ENCODE data around the gene SLC17A9. TPM values are rescaled to one million over a fixed set of nuclear protein-coding genes. Genes with fewer than 3 reads are reported as not detected.

SLC17A9 gene
- total RNA-seq, 2 experiments from 2014 or later: 11.6 to 12.6 TPM

GRCh38 chr20:62911701-62912280 is 40.7 kb upstream of the SLC17A9 start:
- Mint-ChIP-seq H3K9me3 (no peaks in the 10 kb centered on the region), H3K4me1 (peaks cover 45% of the 10 kb centered on the region), H3K4me3 (no peak overlapping the region), H3K27ac (no peak overlapping the region), H3K27me3 (no peaks in the 10 kb centered on the region), H3K36me3 (ENCODE audit: low read depth) (peaks cover 55% of the 10 kb centered on the region)
- no peak for DNase-seq
- POLR2A ChIA-PET: no interaction called here
- CTCF ChIA-PET: interaction anchor here (0.7 to 1.6 kb wide), 6 partner anchors 9 to 19 kb away, joined by 3 to 4 read pairs (median 3); no protein-coding TSS in a partner anchor

- Mint-ChIP-seq H3K27ac (no peak overlapping the region), H3K4me3 (no peak overlapping the region), H3K27me3 (no peaks in the 10 kb centered on the region), H3K36me3 (ENCODE audit: low read depth) (peaks cover 50% of the 10 kb centered on the region), H3K9me3 (no peaks in the 10 kb centered on the region), H3K4me1 (peaks cover 54% of the 10 kb centered on the region)
- ChIA-PET CTCF (interaction anchor here (1.1 to 1.6 kb wide), 3 partner anchors 14 to 41 kb away, joined by 3 read pairs; no protein-coding TSS in a partner anchor), POLR2A (interaction anchor here (0.7 kb wide), 1 partner anchor 102 kb away, joined by 5 read pairs; no protein-coding TSS in a partner anchor)
- DNase-seq: no peak
Observed at GRCh38 chr20:62913043-62913630, 39.4 kb upstream of the SLC17A9 start.

- no peak for DNase-seq
- Mint-ChIP-seq H3K9me3 (no peaks in the 10 kb centered on the region), H3K4me1 (peaks cover 60% of the 10 kb centered on the region), H3K4me3 (no peak overlapping the region), H3K27ac (no peak overlapping the region), H3K27me3 (no peaks in the 10 kb centered on the region), H3K36me3 (ENCODE audit: low read depth) (peaks cover 43% of the 10 kb centered on the region)
- CTCF ChIA-PET: interaction anchor here (1.2 to 1.6 kb wide), 4 partner anchors 8 to 58 kb away, joined by 3 to 4 read pairs (median 3); no protein-coding TSS in a partner anchor
- POLR2A ChIA-PET: interaction anchor here (0.7 kb wide), 1 partner anchor 11 kb away, joined by 3 read pairs; no protein-coding TSS in a partner anchor
Observed at GRCh38 chr20:62914436-62914835, 38.1 kb upstream of the SLC17A9 start.

GRCh38 chr20:62914970-62915457 is 37.5 kb upstream of the SLC17A9 start:
- Mint-ChIP-seq H3K4me3 (peak overlapping the region; percentile 24), H3K27me3 (no peaks in the 10 kb centered on the region), H3K27ac (peak overlapping the region; percentile 71), H3K36me3 (ENCODE audit: low read depth) (peaks cover 40% of the 10 kb centered on the region), H3K4me1 (peaks cover 62% of the 10 kb centered on the region), H3K9me3 (no peaks in the 10 kb centered on the region)
- POLR2A ChIA-PET: interaction anchor here (0.7 kb wide), 1 partner anchor 11 kb away, joined by 3 read pairs; no protein-coding TSS in a partner anchor
- DNase-seq: peak; percentile 51
- CTCF ChIA-PET: interaction anchor here (1.2 to 1.6 kb wide), 3 partner anchors 9 to 58 kb away, joined by 3 to 4 read pairs (median 3); no protein-coding TSS in a partner anchor

- CTCF ChIA-PET: interaction anchor here (1.6 kb wide), 2 partner anchors 8 to 13 kb away, joined by 3 to 7 read pairs; no protein-coding TSS in a partner anchor
Observed at GRCh38 chr20:62916703-62917476, 35.6 kb upstream of the SLC17A9 start.

GRCh38 chr20:62917720-62918119 is 34.8 kb upstream of the SLC17A9 start:
- Mint-ChIP-seq H3K36me3 (ENCODE audit: low read depth) (peaks cover 24% of the 10 kb centered on the region), H3K4me1 (peaks cover 77% of the 10 kb centered on the region), H3K4me3 (peak overlapping the region; percentile 77), H3K27ac (peak overlapping the region; percentile 90), H3K27me3 (no peaks in the 10 kb centered on the region), H3K9me3 (no peaks in the 10 kb centered on the region)
- no peak for DNase-seq
- POLR2A ChIA-PET: interaction anchor here (0.7 to 1.4 kb wide), 3 partner anchors 18 to 23 kb away, joined by 3 to 4 read pairs (median 3); partner anchors contain the start of gene GID8
- CTCF ChIA-PET: interaction anchor here (0.8 to 3.7 kb wide), 6 partner anchors 9 to 91 kb away, joined by 3 to 24 read pairs (median 4); partner anchors contain the start of gene GID8

More at GRCh38 chr20:62916703-62917476, 35.6 kb upstream of the SLC17A9 start:
- Mint-ChIP-seq H3K36me3 (ENCODE audit: low read depth) (peaks cover 25% of the 10 kb centered on the region), H3K27ac (peak overlapping the region; percentile 90), H3K9me3 (no peaks in the 10 kb centered on the region), H3K27me3 (no peaks in the 10 kb centered on the region), H3K4me3 (peak overlapping the region; percentile 77), H3K4me1 (peaks cover 69% of the 10 kb centered on the region)
- DNase-seq: no peak
- POLR2A ChIA-PET: interaction anchor here (0.7 kb wide), 1 partner anchor 8 kb away, joined by 3 read pairs; no protein-coding TSS in a partner anchor

- peak overlapping the region; percentile 90 for H3K27ac Mint-ChIP-seq
- H3K36me3 Mint-ChIP-seq (ENCODE audit: low read depth): peaks cover 22% of the 10 kb centered on the region
- peaks cover 80% of the 10 kb centered on the region for H3K4me1 Mint-ChIP-seq
- peak overlapping the region; percentile 77 for H3K4me3 Mint-ChIP-seq
- H3K27me3 Mint-ChIP-seq: no peaks in the 10 kb centered on the region
- DNase-seq: peak; percentile 72
- ChIA-PET CTCF (interaction anchor here (0.8 to 3.7 kb wide), 8 partner anchors 9 to 91 kb away, joined by 3 to 24 read pairs (median 4); partner anchors contain the start of gene GID8), POLR2A (interaction anchor here (0.7 to 1.4 kb wide), 3 partner anchors 17 to 24 kb away, joined by 3 to 4 read pairs (median 3); partner anchors contain the start of gene GID8)
- no peaks in the 10 kb centered on the region for H3K9me3 Mint-ChIP-seq
Observed at GRCh38 chr20:62918147-62918546, 34.4 kb upstream of the SLC17A9 start.

GRCh38 chr20:62918831-62919230 is 33.7 kb upstream of the SLC17A9 start:
- peaks cover 86% of the 10 kb centered on the region for H3K4me1 Mint-ChIP-seq
- no peaks in the 10 kb centered on the region for H3K27me3 Mint-ChIP-seq
- no peaks in the 10 kb centered on the region for H3K9me3 Mint-ChIP-seq
- ChIA-PET CTCF (interaction anchor here (1.0 to 3.7 kb wide), 7 partner anchors 8 to 90 kb away, joined by 3 to 24 read pairs (median 4); partner anchors contain the start of gene GID8), POLR2A (interaction anchor here (1.0 to 1.4 kb wide), 2 partner anchors 19 to 24 kb away, joined by 3 to 4 read pairs; partner anchors contain the start of gene GID8)
- H3K27ac Mint-ChIP-seq: peak overlapping the region; percentile 90
- peak overlapping the region; percentile 77 for H3K4me3 Mint-ChIP-seq
- peaks cover 22% of the 10 kb centered on the region for H3K36me3 Mint-ChIP-seq (ENCODE audit: low read depth)
- peak; percentile 72 for DNase-seq

- CTCF ChIA-PET: interaction anchor here (0.7 to 3.7 kb wide), 9 partner anchors 8 to 85 kb away, joined by 3 to 24 read pairs (median 4); partner anchors contain the start of genes GID8 and TCFL5
- DNase-seq: no peak
- Mint-ChIP-seq H3K4me3 (peak overlapping the region; percentile 77), H3K36me3 (ENCODE audit: low read depth) (peaks cover 19% of the 10 kb centered on the region), H3K27ac (peak overlapping the region; percentile 90), H3K4me1 (peaks cover 88% of the 10 kb centered on the region), H3K9me3 (no peaks in the 10 kb centered on the region), H3K27me3 (no peaks in the 10 kb centered on the region)
- POLR2A ChIA-PET: no interaction called here
Observed at GRCh38 chr20:62920039-62920645, 32.4 kb upstream of the SLC17A9 start.

- Mint-ChIP-seq H3K4me1 (peaks cover 79% of the 10 kb centered on the region), H3K36me3 (ENCODE audit: low read depth) (peaks cover 25% of the 10 kb centered on the region), H3K9me3 (no peaks in the 10 kb centered on the region), H3K4me3 (peak overlapping the region; percentile 67), H3K27ac (peak overlapping the region; percentile 85), H3K27me3 (no peaks in the 10 kb centered on the region)
- ChIA-PET CTCF (interaction anchor here (0.8 to 3.7 kb wide), 9 partner anchors 9 to 84 kb away, joined by 3 to 24 read pairs (median 4); partner anchors contain the start of genes GID8 and TCFL5), POLR2A (interaction anchor here (0.6 kb wide), 1 partner anchor 706 kb away, joined by 4 read pairs; no protein-coding TSS in a partner anchor)
- DNase-seq: peak; percentile 76
Observed at GRCh38 chr20:62921119-62921687, 31.3 kb upstream of the SLC17A9 start.

- POLR2A ChIA-PET: interaction anchor here (0.6 to 1.5 kb wide), 2 partner anchors 12 to 19 kb away, joined by 3 to 4 read pairs; no protein-coding TSS in a partner anchor
Observed at GRCh38 chr20:62922451-62922921, 30.0 kb upstream of the SLC17A9 start.

More at GRCh38 chr20:62922451-62922921, 30.0 kb upstream of the SLC17A9 start:
- Mint-ChIP-seq H3K27me3 (no peaks in the 10 kb centered on the region), H3K4me3 (peak overlapping the region; percentile 68), H3K4me1 (peaks cover 77% of the 10 kb centered on the region), H3K9me3 (no peaks in the 10 kb centered on the region), H3K36me3 (ENCODE audit: low read depth) (peaks cover 17% of the 10 kb centered on the region), H3K27ac (peak overlapping the region; percentile 93)
- peak; percentile 72 for DNase-seq
- CTCF ChIA-PET: no interaction called here

All from activated CD4-positive, alpha-beta T cell treated with anti-CD3 and anti-CD28 coated beads, Interleukin-2, amount 10 ng/mL, durations not matched to agents 7 days and 5 days (primary cell).